Keratinocyte (primary cell): ENCODE results near the gene PSAPL1. TPM values are rescaled to one million over a fixed set of nuclear protein-coding genes. Genes with fewer than 3 reads are reported as not detected.

Source experiments
- DNase-seq: peaks from one replicate; pipeline ENCODE4 v3.0.0-alpha.2; 2011; ENCODE audit warnings: low read depth, missing footprints, low spot score
- FAIRE-seq: peaks from 2 replicates; lab custom pipeline; 2011; peaks lifted over from hg19 to GRCh38; lab: Jason Lieb, UNC
- H2AFZ ChIP-seq: 2 replicates; pipeline ENCODE4 v1.6.0; 2012; ENCODE audit warnings: low read length, control low read depth, inconsistent platforms; ENCODE audit not compliant: control insufficient read depth
- H3K27ac ChIP-seq: 2 replicates; pipeline ENCODE4 v1.5.1; 2011; ENCODE audit warnings: low read length; ENCODE audit not compliant: control insufficient read depth, insufficient read depth
- H3K27me3 ChIP-seq: 3 replicates; pipeline ENCODE4 v1.6.0; 2011; ENCODE audit warnings: low read length; ENCODE audit not compliant: control insufficient read depth, insufficient read depth; ENCODE audit errors: extremely low read depth
- H3K36me3 ChIP-seq, 2 experiments: 2 replicates in 1 of 2; 3 replicates in 1 of 2; pipeline ENCODE4 v1.5.1; 2011; ENCODE audit warnings: low read length in 2 of 2, mild to moderate bottlenecking in 1 of 2; ENCODE audit not compliant: control insufficient read depth in 2 of 2, insufficient read depth in 2 of 2; ENCODE audit errors: extremely low read depth in 1 of 2
- H3K4me1 ChIP-seq: 3 replicates; pipeline ENCODE4 v1.5.1; 2011; ENCODE audit warnings: low read length; ENCODE audit not compliant: control insufficient read depth, insufficient read depth; ENCODE audit errors: extremely low read depth
- H3K4me2 ChIP-seq: 3 replicates; pipeline ENCODE4 v1.6.0; 2011; ENCODE audit warnings: low read depth, low read length; ENCODE audit not compliant: control insufficient read depth, insufficient read depth; ENCODE audit errors: extremely low read depth
- H3K4me3 ChIP-seq, 3 experiments: fragments of 200-600 bp in 1 of 3; sonication (generic) in 1 of 3; 2 replicates in 2 of 3; 3 replicates in 1 of 3; pipeline ENCODE4 v1.5.1; 2011 to 2016; ENCODE audit warnings: low read length in 3 of 3, mild to moderate bottlenecking in 3 of 3, control low read depth in 2 of 3, inconsistent platforms in 1 of 3, low read depth in 1 of 3, mixed read lengths in 1 of 3, mixed run types in 1 of 3, moderate library complexity in 1 of 3; ENCODE audit not compliant: control insufficient read depth in 2 of 3, insufficient read depth in 2 of 3; ENCODE audit errors: extremely low read depth in 1 of 3
- H3K79me2 ChIP-seq: 2 replicates; pipeline ENCODE4 v1.6.0; 2012; ENCODE audit warnings: low read length; ENCODE audit not compliant: control insufficient read depth, insufficient read depth
- H3K9ac ChIP-seq: 3 replicates; pipeline ENCODE4 v1.6.0; 2011; ENCODE audit warnings: low read length; ENCODE audit not compliant: control insufficient read depth, insufficient read depth; ENCODE audit errors: extremely low read depth
- H3K9me1 ChIP-seq: 3 replicates; pipeline ENCODE4 v1.6.0; 2011; ENCODE audit warnings: low read length; ENCODE audit not compliant: control insufficient read depth, insufficient read depth; ENCODE audit errors: extremely low read depth
- H3K9me3 ChIP-seq: 2 replicates; pipeline ENCODE4 v1.5.1; 2012; ENCODE audit warnings: low read depth, low read length; ENCODE audit not compliant: control insufficient read depth
- H4K20me1 ChIP-seq: 3 replicates; pipeline ENCODE4 v1.6.0; 2011; ENCODE audit warnings: low read length; ENCODE audit not compliant: control insufficient read depth, insufficient read depth; ENCODE audit errors: extremely low read depth
- CTCF ChIP-seq, 3 experiments: IDR thresholded peaks in 1 of 3; conservative IDR thresholded peaks in 1 of 3; optimal IDR thresholded peaks in 1 of 3; 2 replicates in 2 of 3; 3 replicates in 1 of 3; pipeline versions ENCODE3 to v1.5.1; 2011; ENCODE audit warnings: low read length in 3 of 3, mild to moderate bottlenecking in 3 of 3, moderate library complexity in 2 of 3, control low read depth in 1 of 3, inconsistent platforms in 1 of 3; ENCODE audit not compliant: insufficient read depth in 2 of 3; ENCODE audit errors: extremely low read depth in 1 of 3
- EZH2 ChIP-seq: IDR thresholded peaks from one replicate; pipeline ENCODE4 v1.6.1; 2012; ENCODE audit warnings: inconsistent platforms, mild to moderate bottlenecking, low read length, moderate library complexity
- dilution Hi-C: fragments of 300-500 bp; cut with MboI; formaldehyde crosslinking; loops from one replicate; pipeline ENCODE4 v1.7.0; 2020; ENCODE audit warnings: low sequenced_read_pairs; ENCODE audit not compliant: extremely low pct_ligation_motif_present
- polyA plus RNA-seq, 5 experiments: library from polyadenylated mRNA; depleted of rRNA in 3 of 5; stranded (reverse) in 3 of 5; stranded (forward) in 1 of 5; unstranded in 1 of 5; fragments of >200 nt; gene quantifications; 1 replicate in 1 of 5; 2 replicates in 3 of 5; 3 replicates in 1 of 5; pipeline versions ENCODE4 v1.2.1 to v1.2.3, GENCODE V29; 2011 to 2012; ENCODE audit warnings: missing spikeins in 2 of 5, low read depth in 1 of 5, low replicate concordance in 1 of 5

Gene PSAPL1
- polyA plus RNA-seq, 1 donor (not counting 4 experiments of a cell fraction or from before 2014, with no cell fraction given) = 0.03 TPM

GRCh38 chr4:7396186-7396910, 38.4 kb downstream of the PSAPL1 start:
- H4K20me1 ChIP-seq = no peaks in the 10 kb centered on the region
- H3K4me2 ChIP-seq = no peak overlapping the region
- no peak overlapping the region for H3K4me3 ChIP-seq
- no peaks in the 10 kb centered on the region for H3K36me3 ChIP-seq
- no peaks in the 10 kb centered on the region for H3K9me3 ChIP-seq
- no peak for DNase-seq
- H3K9me1 ChIP-seq = no peaks in the 10 kb centered on the region
- FAIRE-seq = no peak
- H3K27ac ChIP-seq = no peak overlapping the region
- H2AFZ ChIP-seq = no peak overlapping the region
- dilution Hi-C loops = no loop called here
- H3K27me3 ChIP-seq = peaks cover 33% of the 10 kb centered on the region
- peaks cover 18% of the 10 kb centered on the region for H3K4me1 ChIP-seq
- no peaks in the 10 kb centered on the region for H3K79me2 ChIP-seq
- TF ChIP-seq CTCF (optimal IDR thresholded peaks at IDR 0.05 in 1 of 3, IDR thresholded peaks at IDR 0.05 in 1 of 3, conservative IDR thresholded peaks at IDR 0.05 in 1 of 3; ENCODE audit: extremely low read depth in 1 of 3, insufficient read depth in 2 of 3, low read length in 3 of 3) (no peak), EZH2 (no peak)
- no peak overlapping the region for H3K9ac ChIP-seq

GRCh38 chr4:7395645-7396044, 39.1 kb downstream of the PSAPL1 start:
- no peaks in the 10 kb centered on the region for H3K9me1 ChIP-seq
- no peaks in the 10 kb centered on the region for H4K20me1 ChIP-seq
- DNase-seq (no peak), FAIRE-seq (no peak)
- H2AFZ ChIP-seq = no peak overlapping the region
- no peak overlapping the region for H3K27ac ChIP-seq
- no peak overlapping the region for H3K4me3 ChIP-seq
- H3K79me2 ChIP-seq = no peaks in the 10 kb centered on the region
- TF ChIP-seq EZH2 (no peak), CTCF (optimal IDR thresholded peaks at IDR 0.05 in 1 of 3, IDR thresholded peaks at IDR 0.05 in 1 of 3, conservative IDR thresholded peaks at IDR 0.05 in 1 of 3; ENCODE audit: extremely low read depth in 1 of 3, insufficient read depth in 2 of 3, low read length in 3 of 3) (no peak)
- H3K27me3 ChIP-seq = peaks cover 33% of the 10 kb centered on the region
- H3K4me1 ChIP-seq = peaks cover 18% of the 10 kb centered on the region
- no peaks in the 10 kb centered on the region for H3K36me3 ChIP-seq
- dilution Hi-C loops = no loop called here
- no peak overlapping the region for H3K4me2 ChIP-seq
- H3K9me3 ChIP-seq = no peaks in the 10 kb centered on the region
- H3K9ac ChIP-seq = no peak overlapping the region
